ENCODE measurements around the gene NPLOC4.

Gene NPLOC4

GRCh38 chr17:81664051-81664470 lies 27.1 kb upstream of the NPLOC4 start:
- in situ Hi-C loops (cut with HindIII; ENCODE audit: low sequenced_read_pairs), result no loop called here

- in situ Hi-C loops (cut with HindIII; ENCODE audit: low sequenced_read_pairs), result no loop called here
Measured at GRCh38 chr17:81662002-81662401, 25.1 kb upstream of the NPLOC4 start.

DNA sequence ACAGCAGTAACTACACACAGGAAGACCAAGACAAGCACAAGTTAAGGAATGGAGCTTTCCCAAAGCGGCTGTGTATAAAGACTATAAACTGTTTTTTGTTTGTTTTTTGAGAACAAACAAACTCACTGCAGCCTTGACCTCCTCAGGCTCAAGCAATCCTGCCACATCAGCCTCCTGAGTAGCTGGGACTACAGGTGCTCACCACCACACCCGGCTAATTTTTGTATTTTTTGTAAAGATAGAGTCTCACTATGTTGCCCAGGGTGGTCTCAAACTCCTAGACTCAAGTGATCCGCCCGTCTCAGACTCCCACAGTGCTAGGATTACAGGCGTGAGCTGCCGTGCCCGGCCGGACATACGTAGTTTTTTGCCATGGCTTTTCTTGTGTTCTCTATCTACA lies 23.5 kb upstream of the NPLOC4 start:
- in situ Hi-C loops (cut with HindIII; ENCODE audit: low sequenced_read_pairs), result no loop called here

DNA sequence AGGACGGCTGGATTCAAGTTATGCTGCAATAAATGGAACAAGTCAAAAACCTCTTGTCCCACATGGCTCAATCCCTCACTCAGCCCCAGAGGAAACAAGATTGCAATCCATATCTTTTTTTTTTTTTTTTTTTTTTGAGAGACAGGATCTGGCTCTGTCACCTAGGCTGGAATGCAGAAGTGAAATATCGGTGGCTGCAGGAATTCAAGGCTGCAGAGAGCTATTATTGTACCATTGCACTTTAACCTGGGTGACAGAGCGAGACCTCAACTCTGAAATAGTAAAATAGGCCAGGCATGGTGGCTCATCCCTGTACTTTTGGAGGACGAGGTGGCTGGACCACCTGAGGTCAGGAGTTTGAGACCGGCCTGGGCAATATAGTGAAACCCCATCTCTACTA lies 22.1 kb upstream of the NPLOC4 start:
- in situ Hi-C loops (cut with HindIII; ENCODE audit: low sequenced_read_pairs), result no loop called here

DNA sequence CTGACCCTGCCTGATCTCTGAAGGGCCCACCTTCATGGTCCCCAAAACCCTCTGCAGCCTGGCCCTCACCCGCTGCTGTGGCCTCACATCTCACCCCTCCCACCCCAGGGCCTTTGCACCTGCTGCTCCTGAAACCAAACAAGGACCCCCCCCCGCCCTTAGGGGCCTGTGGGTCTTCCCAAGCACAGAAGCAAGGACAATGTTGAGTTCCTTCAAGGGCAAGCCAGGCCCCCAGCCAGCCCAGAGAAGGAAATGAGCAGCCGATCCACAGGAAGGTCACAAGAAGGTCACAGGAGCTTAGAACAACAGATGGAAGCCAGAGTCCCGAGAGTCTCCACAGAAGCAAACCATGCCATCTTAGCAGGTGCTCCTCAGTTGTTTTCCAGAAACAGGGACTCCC lies 19.9 kb upstream of the NPLOC4 start:
- in situ Hi-C loops (cut with HindIII; ENCODE audit: low sequenced_read_pairs), result no loop called here

DNA sequence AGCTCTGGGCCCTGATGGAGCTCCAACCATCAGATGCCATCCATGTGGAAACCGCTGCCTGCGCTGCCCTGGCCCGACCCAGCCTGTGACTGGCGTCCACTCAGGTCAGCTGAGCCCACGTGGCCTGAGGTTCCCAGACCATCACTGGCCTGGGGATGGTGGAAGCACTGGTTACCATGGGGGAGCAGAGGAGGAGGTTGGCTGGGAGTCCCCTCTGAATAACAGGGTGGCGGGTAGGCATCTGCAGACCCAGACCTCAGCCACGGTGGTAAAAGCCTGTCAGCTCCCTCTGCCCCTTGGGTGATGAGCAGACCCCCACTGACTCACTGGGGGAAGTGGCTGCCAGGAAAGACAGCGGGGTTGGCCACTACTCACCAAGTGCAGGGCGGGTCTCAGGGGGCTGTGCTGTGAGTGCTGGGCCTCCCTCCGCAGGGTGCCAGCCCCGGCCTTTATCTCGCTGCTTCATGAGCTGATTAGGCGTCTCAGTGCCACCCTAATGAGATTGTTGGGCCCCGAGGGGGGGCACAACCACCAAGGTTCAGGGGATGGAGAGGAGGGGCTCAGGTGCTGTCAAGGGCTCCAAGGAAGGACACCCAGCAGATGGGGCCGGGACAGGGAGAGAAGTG lies 19.3 kb upstream of the NPLOC4 start, which contains the start of gene PDE6G:
TSS of gene PDE6G (minus strand) at position 425 of the 626 bp plus-strand sequence. CDS start 3,237 bp downstream, outside the sequence.
- in situ Hi-C loops (cut with HindIII; ENCODE audit: low sequenced_read_pairs), result no loop called here

- in situ Hi-C loops (cut with HindIII; ENCODE audit: low sequenced_read_pairs), result no loop called here
Measured at GRCh38 chr17:81655378-81656117, 18.6 kb upstream of the NPLOC4 start.

- in situ Hi-C loops (cut with HindIII; ENCODE audit: low sequenced_read_pairs), result no loop called here
Measured at GRCh38 chr17:81652906-81653771, 16.2 kb upstream of the NPLOC4 start.

DNA sequence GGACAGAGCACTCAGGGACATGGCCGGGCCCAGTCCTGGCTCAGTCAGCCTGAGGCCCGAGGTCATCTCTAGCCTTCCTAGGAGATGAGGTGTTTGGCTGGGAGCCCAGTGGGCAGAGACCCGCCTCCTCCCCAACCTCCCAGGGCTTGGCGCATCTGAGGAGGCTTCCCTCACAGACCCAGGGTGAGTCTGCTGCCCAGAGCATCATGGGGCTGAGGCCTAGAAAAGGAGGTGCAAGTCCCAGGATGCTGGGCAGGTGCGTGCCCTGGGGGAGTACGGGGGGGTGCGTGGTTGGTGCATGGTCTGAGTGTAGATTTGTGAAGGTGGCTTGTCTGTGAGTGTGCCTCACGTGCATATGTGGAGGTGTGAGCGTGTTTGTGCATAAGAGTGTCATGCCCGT lies 14.8 kb upstream of the NPLOC4 start:
- in situ Hi-C loops (cut with HindIII; ENCODE audit: low sequenced_read_pairs), result no loop called here

DNA sequence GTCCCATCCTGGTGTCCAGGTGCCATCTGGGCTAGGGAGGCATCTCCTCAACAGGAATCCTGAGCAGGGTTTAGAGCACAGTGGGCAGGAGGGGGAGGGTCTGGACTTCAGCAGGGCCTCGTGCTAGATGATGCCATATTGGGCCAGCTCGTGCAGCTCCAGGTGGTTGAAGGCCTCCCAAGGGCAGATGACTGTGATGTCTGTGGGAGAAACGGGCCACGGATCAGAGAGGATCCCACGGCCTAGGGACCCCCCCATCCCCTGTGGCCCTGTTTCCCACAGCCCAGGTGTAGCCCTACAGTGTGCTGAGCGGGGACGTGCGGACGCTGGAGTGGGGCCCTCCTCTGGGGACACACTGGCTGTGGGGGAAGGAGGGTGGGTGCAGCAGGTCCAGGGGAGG lies 14.0 kb upstream of the NPLOC4 start:
- in situ Hi-C loops (cut with HindIII; ENCODE audit: low sequenced_read_pairs), result no loop called here

DNA sequence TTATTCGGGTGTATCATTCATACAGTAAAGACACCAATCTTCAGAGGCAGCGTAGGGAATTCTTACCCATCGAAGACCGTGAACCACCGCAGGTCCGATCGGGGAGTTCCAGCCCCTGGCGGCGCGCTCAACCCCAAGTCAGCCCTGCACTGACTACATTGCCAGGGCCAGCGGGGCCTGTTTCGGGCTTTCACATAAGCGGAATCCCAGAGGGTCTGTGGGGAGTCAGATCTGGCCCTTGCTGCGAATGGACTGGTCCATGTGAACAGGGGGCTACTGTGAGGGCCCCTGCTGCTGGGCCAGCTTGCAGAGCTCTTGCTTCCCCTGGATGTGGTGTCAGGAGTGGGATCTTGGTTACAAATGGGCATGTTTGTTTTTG lies 11.8 kb upstream of the NPLOC4 start:
- in situ Hi-C loops (cut with HindIII; ENCODE audit: low sequenced_read_pairs), result no loop called here

GRCh38 chr17:81648013-81648706 lies 11.2 kb upstream of the NPLOC4 start:
- in situ Hi-C loops (cut with HindIII; ENCODE audit: low sequenced_read_pairs), result no loop called here

- in situ Hi-C loops (cut with HindIII; ENCODE audit: low sequenced_read_pairs), result no loop called here
Measured at GRCh38 chr17:81647640-81648012, 10.7 kb upstream of the NPLOC4 start.

DNA sequence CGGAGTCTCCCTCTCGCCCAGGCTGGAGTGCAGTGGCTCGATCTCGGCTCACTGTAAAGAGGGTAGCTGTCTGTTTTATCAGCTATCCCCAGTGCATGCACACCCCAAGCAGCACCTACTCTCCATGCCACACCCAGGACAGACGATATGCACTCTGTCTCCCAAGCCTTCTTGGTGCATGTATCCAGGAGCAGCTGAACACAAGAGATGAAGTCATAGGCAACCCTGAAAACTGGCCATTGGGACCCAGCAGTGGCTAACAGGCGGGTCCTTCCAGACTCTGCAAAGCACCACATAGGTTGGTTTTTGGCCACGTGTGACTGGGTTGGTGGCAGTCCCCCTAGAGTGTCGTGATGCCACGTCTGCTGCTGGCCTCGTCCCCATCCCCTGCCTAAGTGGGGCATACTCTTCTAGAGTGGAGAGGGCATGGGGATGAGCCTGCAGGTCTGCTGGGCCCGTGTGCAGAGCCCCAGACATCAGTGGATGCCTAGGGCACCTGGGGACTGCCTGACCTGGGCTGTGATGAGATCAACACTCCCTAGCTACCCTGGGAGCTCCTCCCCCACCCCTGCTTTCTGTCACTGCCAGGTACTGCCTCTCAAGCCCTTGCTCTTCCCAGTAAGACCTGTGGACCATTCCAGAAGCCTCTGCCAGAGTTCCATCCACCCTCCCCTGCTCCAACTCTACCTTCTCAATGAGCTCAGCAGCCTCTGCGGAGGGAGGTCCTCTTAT lies 10.1 kb upstream of the NPLOC4 start:
- in situ Hi-C loops (cut with HindIII; ENCODE audit: low sequenced_read_pairs), result no loop called here

- in situ Hi-C loops (cut with HindIII; ENCODE audit: low sequenced_read_pairs), result no loop called here
Measured at GRCh38 chr17:81644976-81645952, 8.4 kb upstream of the NPLOC4 start.

DNA sequence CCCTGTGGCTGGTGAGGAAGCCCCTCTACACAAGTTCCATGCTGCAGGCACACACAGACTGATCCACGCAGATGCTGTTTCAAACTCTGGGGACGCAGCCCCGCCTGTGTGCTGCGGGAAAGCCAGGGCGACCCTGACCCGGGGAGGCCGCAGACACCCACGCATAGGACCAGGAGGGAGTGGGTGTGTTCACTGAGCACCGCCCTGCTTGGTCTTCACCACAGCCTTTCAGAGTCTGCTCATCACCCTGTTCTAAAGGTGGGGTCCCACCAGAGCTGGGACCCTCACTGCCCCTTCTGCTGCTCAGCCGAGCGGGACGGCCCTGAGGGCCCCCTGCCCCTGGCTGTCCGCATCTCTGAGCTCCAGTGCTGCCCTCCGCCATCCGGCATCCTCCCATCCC lies 7.6 kb upstream of the NPLOC4 start:
- in situ Hi-C loops (cut with HindIII; ENCODE audit: low sequenced_read_pairs), result no loop called here

DNA sequence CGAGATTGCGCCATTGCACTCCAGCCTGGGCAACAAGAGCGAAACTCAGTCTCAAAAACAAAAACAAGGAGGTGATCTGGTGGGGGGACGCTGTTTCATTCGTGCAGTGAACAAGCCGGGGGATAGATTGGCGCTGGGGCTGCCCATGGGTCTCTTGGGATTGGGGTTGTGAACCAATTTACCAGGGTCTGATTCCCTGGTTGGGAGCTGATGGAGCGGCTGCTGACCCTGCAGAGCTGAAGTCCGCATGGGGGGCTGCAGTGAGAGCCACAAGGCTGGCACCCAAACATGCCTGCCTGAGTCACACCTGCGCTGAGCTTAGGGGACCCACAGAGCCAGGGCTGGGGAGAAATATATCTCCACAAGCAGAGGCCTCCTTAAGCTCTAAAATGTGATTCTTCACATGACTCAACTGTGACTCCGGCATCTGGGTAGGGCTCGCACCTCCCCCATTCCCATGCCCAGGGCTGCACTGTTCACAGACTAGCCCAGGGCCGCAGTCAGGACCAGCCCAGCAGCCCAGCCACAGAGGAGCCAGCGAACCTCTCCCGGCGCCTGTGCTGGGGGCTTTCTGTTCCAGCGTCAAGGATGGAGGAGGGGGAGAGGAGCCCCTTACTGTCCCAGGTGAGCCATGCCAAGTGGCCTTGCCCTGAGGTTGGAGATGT lies 5.0 kb upstream of the NPLOC4 start:
- in situ Hi-C loops (cut with HindIII; ENCODE audit: low sequenced_read_pairs), result no loop called here

- in situ Hi-C loops (cut with HindIII; ENCODE audit: low sequenced_read_pairs), result no loop called here
Measured at GRCh38 chr17:81640011-81640410, 3.1 kb upstream of the NPLOC4 start.

DNA sequence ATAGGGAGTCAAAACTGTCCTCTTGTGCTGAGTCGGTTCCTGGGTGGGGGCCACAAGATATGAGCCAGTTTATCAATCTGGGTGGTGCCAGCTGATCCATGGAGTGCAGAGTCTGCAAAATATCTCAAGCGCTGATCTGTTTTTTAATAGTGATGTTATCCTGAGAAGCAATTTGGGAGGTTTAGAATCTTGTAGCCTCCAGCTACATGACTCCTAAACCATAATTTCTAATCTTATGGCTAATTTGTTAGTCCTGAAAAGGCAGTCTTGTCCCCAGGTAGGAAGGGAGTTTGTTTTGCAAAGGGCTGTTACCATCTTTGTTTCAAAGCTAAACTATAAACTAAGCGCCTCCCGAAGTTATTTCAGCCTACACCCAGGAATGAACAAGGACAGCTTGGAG lies 1.8 kb upstream of the NPLOC4 start:
- in situ Hi-C loops (cut with HindIII; ENCODE audit: low sequenced_read_pairs), result no loop called here
